Kidney tubule cell (primary cell): Measurements from ENCODE around the gene SLC39A8.
"Not testable (repeated sequence)": the region's sequence is repeated elsewhere in the genome, so short reads cannot be mapped to it uniquely, and the experiment has no call there.

Experiments used
- DNase-seq: peaks from one replicate; pipeline ENCODE4 v3.0.0-alpha.2; 2018; ENCODE audit warnings: low spot score

SLC39A8 gene

GRCh38 chr4:102299354-102300107 lies 45.8 kb downstream of the SLC39A8 start:
- peak; percentile 68 for DNase-seq

DNA sequence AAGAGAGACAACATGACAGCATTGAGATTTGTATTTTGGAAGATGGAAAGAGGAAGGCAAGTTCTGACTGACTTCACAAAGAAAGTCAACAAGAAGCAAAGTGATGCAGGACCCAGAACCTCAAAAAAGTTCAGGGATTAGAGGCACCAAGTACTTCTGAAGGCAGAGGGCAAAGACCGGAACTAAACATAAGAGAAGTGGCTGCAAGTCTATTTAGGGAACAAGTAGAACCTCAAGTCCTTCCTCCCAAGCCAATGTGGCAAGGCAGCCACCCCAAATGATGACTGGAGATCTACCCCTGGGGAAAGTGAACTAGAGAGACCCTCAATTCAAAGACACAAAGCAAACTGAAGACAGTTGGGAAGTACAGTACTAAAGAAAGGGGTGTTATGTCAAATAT lies 46.6 kb downstream of the SLC39A8 start:
- no peak for DNase-seq

GRCh38 chr4:102295153-102295862 lies 50.0 kb downstream of the SLC39A8 start:
- DNase-seq, result no peak

DNA sequence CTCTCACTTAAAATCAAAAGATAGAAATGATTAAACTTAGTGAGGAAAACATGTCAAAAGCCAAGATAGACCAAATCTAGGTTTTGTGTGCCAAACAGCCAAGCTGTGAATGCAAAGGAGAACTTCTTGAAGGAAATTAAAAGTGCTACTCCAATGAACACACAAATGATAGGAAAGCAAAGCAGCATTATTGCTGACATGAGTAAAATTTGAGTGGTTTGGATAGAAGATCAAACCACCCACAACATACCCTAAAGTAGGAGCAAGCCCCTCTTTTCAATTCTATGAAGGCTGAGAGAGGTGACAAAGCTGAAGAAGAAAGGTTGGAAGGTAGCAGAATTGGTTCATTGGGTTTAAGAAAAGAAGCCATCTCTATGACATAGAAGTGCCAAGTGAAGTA lies 56.8 kb downstream of the SLC39A8 start:
- no peak for DNase-seq

GRCh38 chr4:102285831-102286230 lies 59.5 kb downstream of the SLC39A8 start:
- no peak for DNase-seq

DNA sequence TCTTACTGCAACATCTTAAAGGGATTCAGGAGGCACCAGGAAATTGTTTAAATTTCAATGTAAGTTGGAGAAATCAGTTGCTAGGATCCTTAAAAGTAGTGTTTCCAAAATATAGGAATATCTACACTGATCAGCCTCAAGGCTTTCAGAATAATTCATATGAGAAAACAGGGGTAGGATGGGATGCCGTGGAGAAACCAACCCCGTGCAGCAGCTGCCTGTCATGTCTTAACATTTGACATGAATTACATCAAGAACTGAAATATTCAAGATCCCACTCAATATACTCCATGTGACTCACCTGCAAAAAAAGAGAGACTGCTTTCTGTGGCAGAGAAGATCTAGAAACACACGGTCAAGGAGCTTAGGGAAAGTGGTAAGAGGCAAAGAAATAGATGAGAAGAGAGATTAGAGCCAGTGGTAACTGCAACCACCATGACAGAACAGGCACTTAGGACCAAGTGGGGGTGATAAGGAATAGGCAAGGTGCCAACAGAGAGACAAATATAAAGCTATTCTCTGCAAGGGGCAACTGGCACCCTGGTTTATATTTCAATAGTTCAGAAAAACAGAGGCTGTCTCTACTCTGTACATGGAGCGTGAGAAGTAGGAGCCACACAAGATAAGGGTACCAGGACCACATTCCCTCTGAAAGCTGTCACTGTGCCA lies 64.0 kb downstream of the SLC39A8 start:
- no peak for DNase-seq

DNA sequence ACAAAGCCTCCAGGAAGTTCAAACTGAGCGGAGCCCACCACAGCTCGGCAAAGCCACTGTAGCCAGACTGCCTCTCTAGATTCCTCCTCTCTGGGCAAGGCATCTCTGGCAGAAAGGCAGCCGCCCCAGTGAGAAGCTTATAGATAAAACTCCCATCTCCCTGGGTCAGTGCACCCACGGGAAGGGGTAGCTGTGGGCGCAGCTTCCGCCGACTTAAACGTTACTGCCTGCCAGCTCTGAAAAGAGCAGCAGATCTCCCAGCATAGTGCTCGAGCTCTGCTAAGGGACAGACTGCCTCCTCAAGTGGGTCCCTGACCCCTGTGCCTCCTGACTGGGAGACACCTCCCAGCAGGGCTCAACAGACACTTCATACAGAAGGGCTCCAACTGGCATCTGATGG lies 72.0 kb downstream of the SLC39A8 start:
- not testable (repeated sequence) for DNase-seq

- DNase-seq, result no peak
Observed at GRCh38 chr4:102272318-102272717, 73.0 kb downstream of the SLC39A8 start.

- peak; percentile 19 for DNase-seq
Observed at GRCh38 chr4:102268355-102268754, 76.9 kb downstream of the SLC39A8 start.

- DNase-seq, result peak; percentile 84
Observed at GRCh38 chr4:102263024-102263787, 82.1 kb downstream of the SLC39A8 start.

DNA sequence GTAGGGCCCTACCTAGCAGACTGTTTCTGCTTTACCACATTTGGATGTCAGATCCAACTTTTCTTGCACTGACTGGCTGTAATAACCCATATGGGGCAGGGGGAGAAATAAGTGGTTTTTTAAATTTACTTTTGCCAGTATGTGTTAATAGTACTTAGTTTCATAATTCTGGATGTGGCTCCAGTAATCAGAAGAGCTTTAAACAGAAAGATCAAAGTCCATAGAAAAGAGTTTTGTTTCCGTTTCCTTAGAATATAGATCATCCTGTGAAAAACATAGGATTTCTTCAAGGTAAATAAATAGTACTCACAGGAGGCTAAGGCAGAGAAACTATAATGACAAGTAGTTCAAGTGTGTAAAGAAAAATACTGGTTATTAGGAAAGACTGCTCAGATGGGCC lies 85.6 kb downstream of the SLC39A8 start:
- DNase-seq, result no peak

DNA sequence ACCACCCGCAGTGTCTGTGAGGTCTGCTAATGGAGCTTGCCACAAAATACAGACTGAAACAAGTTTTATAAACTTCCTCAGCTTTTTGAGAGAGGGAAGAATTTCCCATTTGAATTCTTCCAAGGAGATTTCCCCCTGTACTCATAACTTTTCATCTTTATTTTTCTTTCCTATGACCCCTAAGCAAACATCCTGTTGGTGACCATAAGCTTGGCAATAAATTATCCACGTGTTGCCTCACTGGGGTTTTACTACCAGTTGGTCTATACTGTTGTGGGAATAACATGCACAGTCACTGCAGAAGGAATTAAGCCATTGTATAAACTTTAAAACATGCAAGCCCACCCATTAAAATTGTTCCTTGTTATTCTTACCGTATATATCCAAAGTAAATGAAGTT lies 86.2 kb downstream of the SLC39A8 start:
- DNase-seq, result no peak

GRCh38 chr4:102256321-102256720 lies 89.0 kb downstream of the SLC39A8 start:
- DNase-seq, result no peak

DNA sequence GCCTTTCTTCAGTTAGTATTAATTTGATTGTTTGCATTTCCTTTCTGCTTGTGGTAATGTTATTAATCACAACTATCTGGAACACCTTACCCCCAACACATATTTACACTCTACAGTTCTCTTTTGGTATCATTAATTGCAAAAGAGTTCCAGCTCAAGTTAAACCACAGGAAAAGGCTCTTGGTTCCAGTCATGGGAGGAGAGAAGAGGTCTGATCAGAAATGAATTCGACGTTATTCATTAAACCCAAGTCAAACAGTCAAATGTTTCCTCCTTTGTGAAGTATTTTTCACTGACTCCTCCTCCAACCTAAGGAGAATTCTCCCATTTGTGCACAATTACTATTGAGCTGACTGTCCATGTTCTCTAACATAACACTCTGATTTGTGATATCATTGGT lies 91.4 kb downstream of the SLC39A8 start:
- peak; percentile 45 for DNase-seq

- no peak for DNase-seq
Observed at GRCh38 chr4:102252171-102252570, 93.1 kb downstream of the SLC39A8 start.

GRCh38 chr4:102250341-102250740 lies 94.9 kb downstream of the SLC39A8 start:
- DNase-seq, result no peak

- no peak for DNase-seq
Observed at GRCh38 chr4:102247041-102247440, 98.2 kb downstream of the SLC39A8 start.

DNA sequence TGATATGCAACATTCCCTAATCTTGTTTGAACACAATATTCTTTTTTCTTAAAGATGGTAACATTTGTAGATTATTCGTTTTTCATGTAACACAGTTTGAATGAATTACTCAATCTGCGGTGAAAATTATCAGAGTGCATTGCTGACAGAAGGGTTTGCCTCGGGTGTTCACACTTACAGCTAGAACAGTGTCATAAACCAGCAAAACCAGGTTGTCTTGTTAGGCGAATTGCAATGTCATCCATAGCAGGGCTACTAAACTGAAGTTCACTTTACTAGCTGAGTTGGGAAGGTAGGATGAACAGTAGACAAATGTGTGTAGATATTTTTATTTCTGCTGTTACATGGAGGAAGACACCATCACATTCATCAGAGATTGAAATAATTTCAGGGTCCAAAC lies 98.9 kb downstream of the SLC39A8 start:
- DNase-seq, result no peak

- DNase-seq, result no peak
Observed at GRCh38 chr4:102244878-102245535, 100.3 kb downstream of the SLC39A8 start.

- DNase-seq, result not testable (repeated sequence)
Observed at GRCh38 chr4:102243296-102243695, 102.0 kb downstream of the SLC39A8 start.

DNA sequence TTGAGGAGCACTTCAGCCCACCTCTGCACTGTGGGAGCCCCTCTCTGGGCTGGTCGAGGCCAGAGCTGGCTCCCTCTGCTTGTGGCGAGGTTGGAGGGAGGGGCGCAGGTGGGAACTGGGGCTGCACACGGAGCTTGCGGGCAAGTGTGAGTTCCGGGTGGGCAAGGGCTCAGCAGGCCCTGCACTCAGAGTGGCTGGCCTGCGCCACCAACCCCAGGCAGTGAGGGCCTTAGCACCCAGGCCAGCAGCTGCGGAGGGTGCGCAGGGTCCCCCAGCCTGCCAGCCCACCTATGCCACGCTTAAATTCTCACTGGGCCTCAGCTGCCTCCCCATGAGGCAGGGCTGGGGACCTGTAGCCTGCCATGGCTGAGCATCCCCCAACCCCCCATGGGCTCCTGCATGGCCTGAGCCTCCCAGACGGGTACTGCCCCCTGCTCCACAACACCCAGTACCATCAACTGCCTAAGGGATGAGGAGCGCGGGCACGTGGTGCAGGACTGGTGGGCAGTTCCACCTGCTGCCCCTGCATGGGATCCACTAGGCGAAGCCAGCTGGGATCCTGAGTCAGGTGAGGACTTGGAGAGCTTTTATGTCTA lies 110.9 kb downstream of the SLC39A8 start:
- DNase-seq, result no peak
